Neural cell (in vitro differentiated cells): ENCODE data around the gene ADCY5. TPM values are rescaled to one million over a fixed set of nuclear protein-coding genes. Genes with fewer than 3 reads are reported as not detected.

ENCODE experiments used
- H2AFZ ChIP-seq: fragments of 200-600, 300-800 bp; sonication (generic), shearing (Covaris generic); 2 replicates; pipeline ENCODE4 v1.6.0; 2014; ENCODE audit warnings: low read depth, mild to moderate bottlenecking, antibody characterized with exemption, low read length, moderate library complexity
- H3F3A ChIP-seq: fragments of 200-600 bp; shearing (Covaris generic); 2 replicates; pipeline ENCODE4 v1.6.1; 2016; ENCODE audit warnings: mild to moderate bottlenecking, moderate library complexity, mixed read lengths, antibody characterized with exemption, low read length; ENCODE audit not compliant: insufficient read depth, poor library complexity, severe bottlenecking
- H3K27ac ChIP-seq: fragments of 200-600, 300-800 bp; sonication (generic), shearing (Covaris generic); 2 replicates; pipeline ENCODE4 v1.5.1; 2014; ENCODE audit warnings: mild to moderate bottlenecking, low read length, moderate library complexity
- H3K27me3 ChIP-seq: fragments of 300-800, 200-600 bp; sonication (generic), shearing (Covaris generic); 2 replicates; pipeline ENCODE4 v1.6.0; 2014; ENCODE audit warnings: mild to moderate bottlenecking, low read depth, low read length, moderate library complexity; ENCODE audit not compliant: insufficient read depth
- H3K36me3 ChIP-seq: fragments of 300-800, 200-600 bp; sonication (generic), shearing (Covaris generic); 2 replicates; pipeline ENCODE4 v1.5.1; 2014; ENCODE audit warnings: mild to moderate bottlenecking, antibody characterized with exemption, low read length, moderate library complexity; ENCODE audit not compliant: insufficient read depth
- H3K4me2 ChIP-seq: fragments of 300-800, 200-600 bp; sonication (generic), shearing (Covaris generic); 2 replicates; pipeline ENCODE4 v1.6.0; 2014; ENCODE audit warnings: mild to moderate bottlenecking, low read length
- H3K4me3 ChIP-seq: fragments of 300-800, 200-600 bp; sonication (generic), shearing (Covaris generic); 2 replicates; pipeline ENCODE4 v1.5.1; 2014; ENCODE audit warnings: mild to moderate bottlenecking, low read length, moderate library complexity
- H3K79me2 ChIP-seq: fragments of 200-600 bp; shearing (Covaris generic); replicated peaks from 2 replicates; pipeline ENCODE4 v1.6.0; 2014; ENCODE audit warnings: mild to moderate bottlenecking, low read length, moderate library complexity; ENCODE audit not compliant: insufficient read depth
- H3K9ac ChIP-seq: fragments of 300-800, 200-600 bp; sonication (generic), shearing (Covaris generic); 2 replicates; pipeline ENCODE4 v1.6.1; 2016; ENCODE audit warnings: mild to moderate bottlenecking, low read length, mixed read lengths
- H3K9me2 ChIP-seq: fragments of 200-600 bp; shearing (Covaris generic); 2 replicates; pipeline ENCODE4 v1.6.1; 2016; ENCODE audit warnings: mild to moderate bottlenecking, low read length, mixed read lengths; ENCODE audit not compliant: insufficient read depth
- H3K9me3 ChIP-seq: fragments of 200-600, 300-800 bp; sonication (generic), shearing (Covaris generic); 2 replicates; pipeline ENCODE4 v1.6.1; 2016; ENCODE audit warnings: mild to moderate bottlenecking, mixed run types, low read length, moderate library complexity, mixed read lengths
- H4K20me1 ChIP-seq: fragments of 200-600 bp; shearing (Covaris generic); 2 replicates; pipeline ENCODE4 v1.6.1; 2016; ENCODE audit warnings: mild to moderate bottlenecking, mixed run types; ENCODE audit not compliant: insufficient read depth
- EP300 ChIP-seq: fragments of 450-650 bp; conservative IDR thresholded peaks from 2 replicates; pipeline ENCODE4 v1.6.1; 2014; ENCODE audit warnings: antibody characterized with exemption, mild to moderate bottlenecking, moderate library complexity; ENCODE audit not compliant: poor library complexity, severe bottlenecking
- EZH2 ChIP-seq: fragments of 200-600, 300-800 bp; shearing (Covaris generic), sonication (generic); IDR thresholded peaks from 2 replicates; pipeline ENCODE4 v1.6.1; 2014; ENCODE audit warnings: antibody characterized with exemption, low read length, borderline replicate concordance, mild to moderate bottlenecking; ENCODE audit not compliant: insufficient read depth, poor library complexity, severe bottlenecking
- MXI1 ChIP-seq: fragments of 450-650 bp; conservative IDR thresholded peaks from 2 replicates; pipeline ENCODE4 v1.6.1; 2014; ENCODE audit warnings: antibody characterized with exemption, mild to moderate bottlenecking; ENCODE audit not compliant: poor library complexity, severe bottlenecking
- POLR2AphosphoS5 ChIP-seq: IDR thresholded peaks from 2 replicates; pipeline ENCODE4 v1.6.1; 2012
- RAD21 ChIP-seq: fragments of 450-650 bp; conservative IDR thresholded peaks from 2 replicates; pipeline ENCODE4 v1.6.1; 2014; ENCODE audit warnings: antibody characterized with exemption, mild to moderate bottlenecking, moderate library complexity
- SMC3 ChIP-seq: fragments of 450-650 bp; conservative IDR thresholded peaks from 2 replicates; pipeline ENCODE4 v1.6.1; 2014; ENCODE audit warnings: antibody characterized with exemption, mild to moderate bottlenecking, moderate library complexity; ENCODE audit not compliant: poor library complexity
- TAF1 ChIP-seq: IDR thresholded peaks from 2 replicates; pipeline ENCODE4 v1.6.1; 2012; ENCODE audit warnings: low read depth
- polyA plus RNA-seq: library from polyadenylated mRNA; depleted of rRNA; stranded (reverse); fragments of >200 nt; gene quantifications from 2 replicates; pipeline ENCODE4 v1.2.3, GENCODE V29; 2014
- TF ChIP-seq, protein P1 (sequence below): IDR thresholded peaks from 2 replicates; pipeline ENCODE4 v1.6.1; 2012; ENCODE audit warnings: borderline replicate concordance
- TF ChIP-seq, protein P2 (sequence below): fragments of 450-650 bp; IDR thresholded peaks from 2 replicates; pipeline ENCODE4 v1.5.1; 2014; ENCODE audit warnings: antibody characterized with exemption, mild to moderate bottlenecking, moderate library complexity; ENCODE audit not compliant: poor library complexity, severe bottlenecking

The ADCY5 gene
- polyA plus RNA-seq, 1 donor from 2014 or later, result 7.7 TPM

DNA sequence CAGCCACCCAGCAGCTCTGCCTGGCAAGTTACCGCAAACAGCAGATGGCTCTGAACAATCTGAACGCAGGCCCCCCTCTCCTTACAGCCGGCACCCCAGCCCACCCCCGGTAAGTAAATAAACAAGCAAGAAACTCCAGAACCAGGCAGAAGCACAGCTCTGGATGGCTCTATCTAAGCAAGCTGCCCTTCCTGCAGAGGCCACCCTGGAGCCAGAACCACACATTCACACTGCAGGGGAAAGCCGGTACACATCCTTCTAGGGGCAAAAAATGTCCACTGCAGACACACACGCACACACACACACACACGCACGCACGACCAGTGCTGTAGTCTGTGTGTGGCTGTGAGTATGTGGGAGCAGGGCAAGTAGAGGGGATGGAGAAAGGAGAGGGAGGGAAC lies 63.9 kb downstream of the ADCY5 start:
- Histone ChIP-seq H3K4me2 (no peak overlapping the region), H3K9ac (no peak overlapping the region), H2AFZ (no peak overlapping the region), H3K27me3 (no peaks in the 10 kb centered on the region), H3K27ac (no peak overlapping the region), H4K20me1 (no peaks in the 10 kb centered on the region), H3K79me2 (no peaks in the 10 kb centered on the region), H3K9me3 (no peaks in the 10 kb centered on the region), H3K4me3 (no peak overlapping the region), H3F3A (no peaks in the 10 kb centered on the region), H3K36me3 (no peaks in the 10 kb centered on the region), H3K9me2 (no peaks in the 10 kb centered on the region)
- TF ChIP-seq EP300, result no peak
- TF ChIP-seq POLR2AphosphoS5, result no peak

DNA sequence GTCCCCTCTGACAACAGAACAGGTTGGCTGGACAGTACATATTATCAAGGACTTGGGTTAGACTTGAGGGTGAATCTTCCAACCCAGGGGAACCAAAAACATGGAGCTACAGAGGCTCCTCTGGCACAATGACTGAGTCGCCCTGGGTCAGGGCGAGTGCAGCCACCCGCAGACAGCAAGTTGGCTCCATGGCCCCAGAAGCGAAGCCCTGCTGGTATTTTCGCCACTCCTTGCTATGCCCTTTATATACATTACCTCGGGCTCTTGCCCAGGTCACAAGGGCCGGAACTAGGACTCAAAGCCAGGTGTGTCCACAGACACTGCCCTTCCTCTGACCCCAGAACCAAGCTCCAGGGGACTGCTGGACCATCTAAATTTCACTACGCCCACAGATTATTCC lies 64.6 kb downstream of the ADCY5 start:
- no peak overlapping the region for H2AFZ ChIP-seq
- no peak overlapping the region for H3K4me2 ChIP-seq
- no peak overlapping the region for H3K4me3 ChIP-seq
- no peak for TF ChIP-seq EZH2
- TF ChIP-seq, protein P1, sequence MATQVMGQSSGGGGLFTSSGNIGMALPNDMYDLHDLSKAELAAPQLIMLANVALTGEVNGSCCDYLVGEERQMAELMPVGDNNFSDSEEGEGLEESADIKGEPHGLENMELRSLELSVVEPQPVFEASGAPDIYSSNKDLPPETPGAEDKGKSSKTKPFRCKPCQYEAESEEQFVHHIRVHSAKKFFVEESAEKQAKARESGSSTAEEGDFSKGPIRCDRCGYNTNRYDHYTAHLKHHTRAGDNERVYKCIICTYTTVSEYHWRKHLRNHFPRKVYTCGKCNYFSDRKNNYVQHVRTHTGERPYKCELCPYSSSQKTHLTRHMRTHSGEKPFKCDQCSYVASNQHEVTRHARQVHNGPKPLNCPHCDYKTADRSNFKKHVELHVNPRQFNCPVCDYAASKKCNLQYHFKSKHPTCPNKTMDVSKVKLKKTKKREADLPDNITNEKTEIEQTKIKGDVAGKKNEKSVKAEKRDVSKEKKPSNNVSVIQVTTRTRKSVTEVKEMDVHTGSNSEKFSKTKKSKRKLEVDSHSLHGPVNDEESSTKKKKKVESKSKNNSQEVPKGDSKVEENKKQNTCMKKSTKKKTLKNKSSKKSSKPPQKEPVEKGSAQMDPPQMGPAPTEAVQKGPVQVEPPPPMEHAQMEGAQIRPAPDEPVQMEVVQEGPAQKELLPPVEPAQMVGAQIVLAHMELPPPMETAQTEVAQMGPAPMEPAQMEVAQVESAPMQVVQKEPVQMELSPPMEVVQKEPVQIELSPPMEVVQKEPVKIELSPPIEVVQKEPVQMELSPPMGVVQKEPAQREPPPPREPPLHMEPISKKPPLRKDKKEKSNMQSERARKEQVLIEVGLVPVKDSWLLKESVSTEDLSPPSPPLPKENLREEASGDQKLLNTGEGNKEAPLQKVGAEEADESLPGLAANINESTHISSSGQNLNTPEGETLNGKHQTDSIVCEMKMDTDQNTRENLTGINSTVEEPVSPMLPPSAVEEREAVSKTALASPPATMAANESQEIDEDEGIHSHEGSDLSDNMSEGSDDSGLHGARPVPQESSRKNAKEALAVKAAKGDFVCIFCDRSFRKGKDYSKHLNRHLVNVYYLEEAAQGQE, result no peak
- TF ChIP-seq EP300, result no peak
- TF ChIP-seq, protein P2, sequence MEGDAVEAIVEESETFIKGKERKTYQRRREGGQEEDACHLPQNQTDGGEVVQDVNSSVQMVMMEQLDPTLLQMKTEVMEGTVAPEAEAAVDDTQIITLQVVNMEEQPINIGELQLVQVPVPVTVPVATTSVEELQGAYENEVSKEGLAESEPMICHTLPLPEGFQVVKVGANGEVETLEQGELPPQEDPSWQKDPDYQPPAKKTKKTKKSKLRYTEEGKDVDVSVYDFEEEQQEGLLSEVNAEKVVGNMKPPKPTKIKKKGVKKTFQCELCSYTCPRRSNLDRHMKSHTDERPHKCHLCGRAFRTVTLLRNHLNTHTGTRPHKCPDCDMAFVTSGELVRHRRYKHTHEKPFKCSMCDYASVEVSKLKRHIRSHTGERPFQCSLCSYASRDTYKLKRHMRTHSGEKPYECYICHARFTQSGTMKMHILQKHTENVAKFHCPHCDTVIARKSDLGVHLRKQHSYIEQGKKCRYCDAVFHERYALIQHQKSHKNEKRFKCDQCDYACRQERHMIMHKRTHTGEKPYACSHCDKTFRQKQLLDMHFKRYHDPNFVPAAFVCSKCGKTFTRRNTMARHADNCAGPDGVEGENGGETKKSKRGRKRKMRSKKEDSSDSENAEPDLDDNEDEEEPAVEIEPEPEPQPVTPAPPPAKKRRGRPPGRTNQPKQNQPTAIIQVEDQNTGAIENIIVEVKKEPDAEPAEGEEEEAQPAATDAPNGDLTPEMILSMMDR, result no peak
- no peak for TF ChIP-seq TAF1
- TF ChIP-seq SMC3, result no peak
- TF ChIP-seq POLR2AphosphoS5, result no peak
- TF ChIP-seq RAD21, result no peak
- TF ChIP-seq MXI1, result no peak
- no peak overlapping the region for H3K9ac ChIP-seq
- no peaks in the 10 kb centered on the region for H3F3A ChIP-seq
- H3K27ac ChIP-seq, result no peak overlapping the region
- H3K79me2 ChIP-seq, result no peaks in the 10 kb centered on the region
- H3K9me3 ChIP-seq, result no peaks in the 10 kb centered on the region
- H4K20me1 ChIP-seq, result no peaks in the 10 kb centered on the region
- H3K36me3 ChIP-seq, result no peaks in the 10 kb centered on the region
- H3K9me2 ChIP-seq, result no peaks in the 10 kb centered on the region
- no peaks in the 10 kb centered on the region for H3K27me3 ChIP-seq
